Pancreas (tissue), 10 donors: ENCODE data around the gene TP63. TPM values are rescaled to one million over a fixed set of nuclear protein-coding genes. Genes with fewer than 3 reads are reported as not detected.

Experiments used
- ATAC-seq, 4 donors: fragments of 200-7000 bp; cut with Tn5 transposase; one replicate each; pipeline versions ENCODE4 v1.8.0 to v1.9.1; 2020; ENCODE audit warnings: mild to moderate bottlenecking in 4 of 4, moderate library complexity in 4 of 4
- DNase-seq, 6 donors: peaks; one replicate each; pipeline ENCODE4 v3.0.0-alpha.2; 2020
- FAIRE-seq: peaks from 2 replicates; lab custom pipeline; 2012; peaks lifted over from hg19 to GRCh38; lab: Jason Lieb, UNC
- H3K27ac ChIP-seq, 4 donors: fragments of 200-600 bp; sonication (generic); 1 replicate in 3 of 4; 2 replicates in 1 of 4; pipeline versions ENCODE4 v1.5.0 to v1.8.0; 2020
- H3K27me3 ChIP-seq, 4 donors: fragments of 200-600 bp; one replicate each; pipeline ENCODE4 v1.8.0; 2021
- H3K36me3 ChIP-seq, 3 donors: fragments of 200-600 bp; sonication (generic) in 1 of 3; one replicate each; pipeline versions ENCODE4 v1.5.0 to v1.8.0; 2020 to 2021
- H3K4me1 ChIP-seq, 3 donors: fragments of 200-600 bp; one replicate each; pipeline ENCODE4 v1.8.0; 2021
- H3K4me3 ChIP-seq, 4 donors: fragments of 200-600 bp; sonication (generic) in 2 of 4; one replicate each; pipeline versions ENCODE4 v1.5.0 to v1.8.0; 2020 to 2021
- H3K9me3 ChIP-seq, 4 donors: fragments of 200-600 bp; one replicate each; pipeline ENCODE4 v1.8.0; 2021
- CTCF ChIP-seq, 4 donors: fragments of 200-600 bp; sonication (generic) in 3 of 4; IDR thresholded peaks; one replicate each; pipeline versions ENCODE4 v1.5.0 to v1.8.0; 2021; ENCODE audit warnings: antibody characterized with exemption in 4 of 4
- WGBS, 2 donors: extraction: QIAGEN DNeasy Blood & Tissue Kit; methylation state at CpG; one replicate each; pipeline ENCODE4 v1.1.7; 2013; 5-methylcytosine and 5-hydroxymethylcytosine counted together
- intact Hi-C, 3 donors: fragments of 100-400 bp; cut with DNase I; formaldehyde crosslinking; loops; one replicate each; pipeline versions ENCODE4 v1.11.1 to v1.14.2; 2022
- polyA plus RNA-seq, 2 donors: library from polyadenylated mRNA; stranded (reverse); fragments of 200-250 nt; gene quantifications; one replicate each; pipeline ENCODE4 v1.2.3, GENCODE V29; 2013
- total RNA-seq, 6 donors: library from RNA; stranded (reverse); fragmentation: NEBNext Ultra II Directional in 4 of 6; extraction: Animal tissue kit (Norgen Biotek cat#: 25700) in 4 of 6; gene quantifications; one replicate each; pipeline versions ENCODE4 v1.2.1 to v1.2.4, GENCODE V29; 2021 to 2023
- donor health status: healthy with polysubstance abuse.
- donor health status: DM: no; HTN: no; CAD: no; lungs with moderate emphysema.
- donor health status: DM: no; HTN: no; CAD: no.
- donor health status: control.
- donor health status: control.
- donor health status: Bipolar disorder and iron deficiency.
- donor health status: DM: yes; HTN: yes; CAD: no.
- donor health status: DM: no; HTN: no; CAD: no.
- donor health status: DM: no; HTN: no; CAD: no.
- donor health status: DM: yes; HTN: yes; CAD: no.

The TP63 gene
- total and polyA plus RNA-seq, 8 donors, result 0.02 to 0.47 (median 0.06) TPM; not detected in 3

- WGBS, 2 donors, result 8 to 13% methylated on average over 2 of the region's 2 CpGs
- DNase-seq (no peak), FAIRE-seq (no peak), ATAC-seq (no peak)
- H3K4me3 ChIP-seq, result no peak overlapping the region
- H3K27me3 ChIP-seq, result no peaks in the 10 kb centered on the region
- no peaks in the 10 kb centered on the region for H3K36me3 ChIP-seq
- no peak for TF ChIP-seq CTCF (IDR thresholded peaks at IDR 0.05)
- H3K27ac ChIP-seq, result no peak overlapping the region
- intact Hi-C loops, result no loop called here
- H3K9me3 ChIP-seq, result no peaks in the 10 kb centered on the region
- H3K4me1 ChIP-seq, result peaks cover 0 to 9% (median 5%) of the 10 kb centered on the region in 3 donors
Measured at GRCh38 chr3:189625572-189625971, 5.6 kb upstream of the TP63 start.

GRCh38 chr3:189626286-189626685, 4.9 kb upstream of the TP63 start:
- no peak overlapping the region for H3K27ac ChIP-seq
- FAIRE-seq, result no peak
- no peak for TF ChIP-seq CTCF (IDR thresholded peaks at IDR 0.05)
- no peak overlapping the region for H3K4me3 ChIP-seq
- ATAC-seq, result no peak
- intact Hi-C loops, result no loop called here
- H3K4me1 ChIP-seq, result peaks cover 0 to 9% (median 5%) of the 10 kb centered on the region in 3 donors
- H3K27me3 ChIP-seq, result no peaks in the 10 kb centered on the region
- no peaks in the 10 kb centered on the region for H3K36me3 ChIP-seq
- DNase-seq, result no peak
- WGBS, 2 donors, result 83 to 85% methylated on average over 1 of the region's 1 CpG
- H3K9me3 ChIP-seq, result no peaks in the 10 kb centered on the region

- H3K4me1 ChIP-seq, result peaks cover 0 to 9% (median 5%) of the 10 kb centered on the region in 3 donors
- no peak overlapping the region for H3K27ac ChIP-seq
- H3K9me3 ChIP-seq, result no peaks in the 10 kb centered on the region
- DNase-seq (peak in 5 of 6 donors; percentile 4 to 56 (median 17)), ATAC-seq (peak in 3 of 4 donors; percentile 79 to 90 (median 87)), FAIRE-seq (no peak)
- H3K36me3 ChIP-seq, result no peaks in the 10 kb centered on the region
- H3K4me3 ChIP-seq, result no peak overlapping the region
- intact Hi-C loops, result no loop called here
- no peak for TF ChIP-seq CTCF (IDR thresholded peaks at IDR 0.05)
- 12 to 13% methylated on average over 3 of the region's 3 CpGs for WGBS, 2 donors
- no peaks in the 10 kb centered on the region for H3K27me3 ChIP-seq
Measured at GRCh38 chr3:189629803-189630455, 1.3 kb upstream of the TP63 start.

- WGBS, 2 donors, result 74 to 82% methylated on average over 8 of the region's 8 CpGs
- Histone ChIP-seq H3K9me3 (no peaks in the 10 kb centered on the region), H3K4me1 (peaks cover 0 to 9% (median 5%) of the 10 kb centered on the region in 3 donors), H3K36me3 (no peaks in the 10 kb centered on the region), H3K4me3 (no peak overlapping the region), H3K27me3 (no peaks in the 10 kb centered on the region), H3K27ac (no peak overlapping the region)
- DNase-seq (no peak), ATAC-seq (peak in 2 of 4 donors; percentile 26 to 30), FAIRE-seq (no peak)
- intact Hi-C loops, result no loop called here
- TF ChIP-seq CTCF (IDR thresholded peaks at IDR 0.05), result no peak
Measured at GRCh38 chr3:189630767-189631372, 319 bp upstream of the TP63 start.

- 82 to 87% methylated on average over 6 of the region's 6 CpGs for WGBS, 2 donors
- Histone ChIP-seq H3K36me3 (no peaks in the 10 kb centered on the region), H3K4me3 (no peak overlapping the region), H3K9me3 (no peaks in the 10 kb centered on the region), H3K27ac (no peak overlapping the region), H3K27me3 (no peaks in the 10 kb centered on the region), H3K4me1 (peaks cover 0 to 9% (median 5%) of the 10 kb centered on the region in 3 donors)
- no peak for TF ChIP-seq CTCF (IDR thresholded peaks at IDR 0.05)
- intact Hi-C loops, result no loop called here
- no peak for DNase-seq
- ATAC-seq, result no peak
- no peak for FAIRE-seq
Measured at GRCh38 chr3:189631409-189631808, 220 bp downstream of the TP63 start.
